Sigmoid colon (tissue), 7 donors: Measurements from ENCODE around the gene PRDX5. TPM values are rescaled to one million over a fixed set of nuclear protein-coding genes. Genes with fewer than 3 reads are reported as not detected.

Experiments used
- DNase-seq: peaks from one replicate; pipeline ENCODE4 v3.0.0-alpha.2; 2019
- H3K27ac ChIP-seq, 4 donors: fragments of 200-600 bp; sonication (generic); one replicate each; pipeline ENCODE4 v1.5.1; 2016 to 2019; ENCODE audit warnings: mild to moderate bottlenecking in 1 of 4
- H3K27me3 ChIP-seq, 3 donors: fragments of 200-600 bp; sonication (generic); one replicate each; pipeline ENCODE4 v1.5.1; 2019; ENCODE audit warnings: mild to moderate bottlenecking in 1 of 3
- H3K36me3 ChIP-seq, 4 donors: fragments of 200-600 bp; sonication (generic); one replicate each; pipeline ENCODE4 v1.5.1; 2016 to 2019
- H3K4me1 ChIP-seq, 4 donors: fragments of 200-600 bp; sonication (generic); one replicate each; pipeline ENCODE4 v1.5.1; 2017 to 2019
- H3K4me3 ChIP-seq, 4 donors: fragments of 200-600 bp; sonication (generic); one replicate each; pipeline ENCODE4 v1.5.1; 2017 to 2019; ENCODE audit warnings: mild to moderate bottlenecking in 2 of 4, moderate library complexity in 1 of 4
- H3K9me3 ChIP-seq, 4 donors: fragments of 200-600 bp in 3 of 4; sonication (generic) in 3 of 4; one replicate each; pipeline versions ENCODE4 v1.5.1 to v1.6.1; 2013 to 2019
- EP300 ChIP-seq, 4 donors: sonication (generic); formaldehyde crosslinking; IDR thresholded peaks; one replicate each; pipeline ENCODE4 v1.6.1; 2017; ENCODE audit warnings: antibody characterized with exemption in 4 of 4
- POLR2A ChIP-seq, 2 donors: fragments of 450-650 bp; IDR thresholded peaks; one replicate each; pipeline ENCODE4 v1.6.1; 2016; ENCODE audit warnings: antibody characterized with exemption in 2 of 2, mild to moderate bottlenecking in 2 of 2, moderate library complexity in 2 of 2
- POLR2AphosphoS5 ChIP-seq, 4 donors: sonication (generic); formaldehyde crosslinking; IDR thresholded peaks; one replicate each; pipeline ENCODE4 v1.6.1; 2017; ENCODE audit warnings: antibody characterized with exemption in 4 of 4
- WGBS, 2 donors: extraction: QIAGEN DNeasy Blood & Tissue Kit; methylation state at CpG; one replicate each; pipeline ENCODE4 v1.1.7; 2013; 5-methylcytosine and 5-hydroxymethylcytosine counted together
- intact Hi-C: fragments of 100-400 bp; cut with DNase I; formaldehyde crosslinking; loops from one replicate; pipeline ENCODE4 v1.15.1; 2023
- polyA plus RNA-seq, 3 donors: library from polyadenylated mRNA; stranded (reverse); fragments of 200-250 nt; gene quantifications; one replicate each; pipeline ENCODE4 v1.2.3, GENCODE V29; 2013
- total RNA-seq, 4 donors: library from RNA; depleted of rRNA; stranded (reverse); fragments of >200 nt; gene quantifications; one replicate each; pipeline ENCODE4 v1.1.0, GENCODE V29; 2016
- TF ChIP-seq, protein P1 (sequence below), 4 experiments: fragments of 450-650 bp in 3 of 4; fragments of 200-600 bp in 1 of 4; IDR thresholded peaks; one replicate each; pipeline ENCODE4 v1.5.1; 2016 to 2019; ENCODE audit warnings: antibody characterized with exemption in 4 of 4, mild to moderate bottlenecking in 3 of 4, moderate library complexity in 2 of 4
- donor health status: healthy with polysubstance abuse.
- donor health status: Bipolar disorder and iron deficiency.
- donor health status: healthy.

Gene PRDX5
- total and polyA plus RNA-seq, 7 donors, result 169 to 1,045 (median 269) TPM

- WGBS, 2 donors, result 85 to 87% methylated on average over 13 of the region's 13 CpGs
- intact Hi-C loops, result loop anchor here (1.0 to 5.0 kb wide), 2 partner anchors 56 to 99 kb away; partner anchors contain the start of gene PPP1R14B
- no peak for TF ChIP-seq POLR2A (IDR thresholded peaks at IDR 0.05)
- TF ChIP-seq POLR2AphosphoS5 (IDR thresholded peaks at IDR 0.05), result no peak
- TF ChIP-seq, protein P1, sequence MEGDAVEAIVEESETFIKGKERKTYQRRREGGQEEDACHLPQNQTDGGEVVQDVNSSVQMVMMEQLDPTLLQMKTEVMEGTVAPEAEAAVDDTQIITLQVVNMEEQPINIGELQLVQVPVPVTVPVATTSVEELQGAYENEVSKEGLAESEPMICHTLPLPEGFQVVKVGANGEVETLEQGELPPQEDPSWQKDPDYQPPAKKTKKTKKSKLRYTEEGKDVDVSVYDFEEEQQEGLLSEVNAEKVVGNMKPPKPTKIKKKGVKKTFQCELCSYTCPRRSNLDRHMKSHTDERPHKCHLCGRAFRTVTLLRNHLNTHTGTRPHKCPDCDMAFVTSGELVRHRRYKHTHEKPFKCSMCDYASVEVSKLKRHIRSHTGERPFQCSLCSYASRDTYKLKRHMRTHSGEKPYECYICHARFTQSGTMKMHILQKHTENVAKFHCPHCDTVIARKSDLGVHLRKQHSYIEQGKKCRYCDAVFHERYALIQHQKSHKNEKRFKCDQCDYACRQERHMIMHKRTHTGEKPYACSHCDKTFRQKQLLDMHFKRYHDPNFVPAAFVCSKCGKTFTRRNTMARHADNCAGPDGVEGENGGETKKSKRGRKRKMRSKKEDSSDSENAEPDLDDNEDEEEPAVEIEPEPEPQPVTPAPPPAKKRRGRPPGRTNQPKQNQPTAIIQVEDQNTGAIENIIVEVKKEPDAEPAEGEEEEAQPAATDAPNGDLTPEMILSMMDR (IDR thresholded peaks at IDR 0.05), result no peak
- H3K27me3 ChIP-seq, result peaks cover 17 to 52% (median 37%) of the 10 kb centered on the region in 3 donors
- no peak for DNase-seq
- H3K27ac ChIP-seq, result peak overlapping the region; percentile 87 to 97 (median 96)
- no peaks in the 10 kb centered on the region for H3K36me3 ChIP-seq
- no peaks in the 10 kb centered on the region for H3K9me3 ChIP-seq
- peak overlapping the region in 2 of 4 donors; percentile 89 to 91 for H3K4me3 ChIP-seq
- peaks cover 0 to 55% (median 50%) of the 10 kb centered on the region in 4 donors for H3K4me1 ChIP-seq
Measured at GRCh38 chr11:64303109-64304031, 14.6 kb upstream of the PRDX5 start.

DNA sequence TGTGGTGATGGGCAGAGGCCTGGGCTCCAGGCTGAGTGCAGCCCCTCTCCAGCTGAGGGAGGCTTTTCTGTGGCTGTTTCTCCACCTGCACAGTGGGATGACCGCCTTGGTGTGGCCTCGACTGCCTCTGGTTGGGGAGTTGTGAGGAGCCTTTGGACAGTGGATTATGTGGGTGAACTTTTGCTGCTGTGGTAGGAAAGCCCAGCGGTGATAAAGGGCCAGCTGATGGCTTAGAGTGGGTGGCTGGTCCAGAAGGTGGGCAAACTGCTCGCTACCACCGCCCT, 13.9 kb upstream of the PRDX5 start:
- H3K4me1 ChIP-seq, result peaks cover 0 to 53% (median 48%) of the 10 kb centered on the region in 4 donors
- DNase-seq, result peak; percentile 66
- H3K27me3 ChIP-seq, result peaks cover 11 to 46% (median 31%) of the 10 kb centered on the region in 3 donors
- 49 to 55% methylated on average over 5 of the region's 5 CpGs for WGBS, 2 donors
- H3K4me3 ChIP-seq, result peak overlapping the region; percentile 53 to 91 (median 84)
- H3K36me3 ChIP-seq, result no peaks in the 10 kb centered on the region
- TF ChIP-seq POLR2AphosphoS5 (IDR thresholded peaks at IDR 0.05), result no peak
- no peak for TF ChIP-seq EP300 (IDR thresholded peaks at IDR 0.05)
- TF ChIP-seq POLR2A (IDR thresholded peaks at IDR 0.05), result no peak
- TF ChIP-seq, protein P1 (IDR thresholded peaks at IDR 0.05), result no peak
- peak overlapping the region; percentile 87 to 97 (median 96) for H3K27ac ChIP-seq
- no peaks in the 10 kb centered on the region for H3K9me3 ChIP-seq
- intact Hi-C loops, result loop anchor here (1.0 to 5.0 kb wide), 2 partner anchors 57 to 100 kb away; partner anchors contain the start of gene PPP1R14B

- TF ChIP-seq POLR2AphosphoS5 (IDR thresholded peaks at IDR 0.05) (peak in 2 of 4 donors; percentile 13 to 50), POLR2A (IDR thresholded peaks at IDR 0.05) (no peak), EP300 (IDR thresholded peaks at IDR 0.05) (no peak)
- TF ChIP-seq, protein P1 (IDR thresholded peaks at IDR 0.05), result peak; percentile 85 to 97 (median 91)
- H3K4me3 ChIP-seq, result peak overlapping the region; percentile 53 to 91 (median 84)
- peak; percentile 97 for DNase-seq
- H3K27me3 ChIP-seq, result peaks cover 9 to 40% (median 26%) of the 10 kb centered on the region in 3 donors
- no peaks in the 10 kb centered on the region for H3K9me3 ChIP-seq
- intact Hi-C loops, result loop anchor here (1.0 to 5.0 kb wide), 2 partner anchors 57 to 100 kb away; partner anchors contain the start of gene PPP1R14B
- H3K36me3 ChIP-seq, result no peaks in the 10 kb centered on the region
- H3K4me1 ChIP-seq, result peaks cover 0 to 47% (median 43%) of the 10 kb centered on the region in 4 donors
- 0 to 1% methylated on average over 46 of the region's 46 CpGs for WGBS, 2 donors
- H3K27ac ChIP-seq, result peak overlapping the region; percentile 87 to 97 (median 96)
Measured at GRCh38 chr11:64304316-64305072, 13.4 kb upstream of the PRDX5 start.

DNA sequence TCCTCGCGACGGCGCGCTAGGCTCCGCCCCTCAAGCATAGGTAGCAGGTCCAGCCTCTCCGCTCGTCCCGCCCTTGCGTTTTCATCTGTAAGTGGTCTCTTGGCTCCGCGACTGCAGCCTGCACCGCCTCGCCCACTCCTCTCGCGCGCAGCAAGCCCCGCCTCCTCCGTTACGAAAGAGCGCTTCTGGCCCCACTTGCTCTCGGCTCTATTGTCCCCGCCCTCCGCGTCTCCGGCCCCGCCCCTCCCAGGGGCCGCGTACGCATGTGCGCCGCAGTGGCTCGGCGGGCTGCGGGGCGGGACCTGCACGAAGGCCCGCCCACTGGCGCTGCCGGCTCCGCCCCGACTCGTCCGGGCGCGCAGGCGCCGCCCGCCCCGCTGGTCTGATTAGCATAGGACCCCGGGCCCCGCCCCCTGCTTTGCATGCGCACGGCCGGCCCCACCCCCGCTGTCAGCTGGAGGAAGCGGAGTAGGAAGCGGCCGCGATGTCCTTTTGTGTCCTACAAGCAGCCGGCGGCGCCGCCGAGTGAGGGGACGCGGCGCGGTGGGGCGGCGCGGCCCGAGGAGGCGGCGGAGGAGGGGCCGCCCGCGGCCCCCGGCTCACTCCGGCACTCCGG, 12.7 kb upstream of the PRDX5 start, which contains the start of gene ESRRA:
ESRRA (plus strand) TSS at position 450 of the 616 bp plus-strand sequence. CDS start 1,656 bp downstream, outside the sequence.
- Histone ChIP-seq H3K4me1 (peaks cover 0 to 40% (median 36%) of the 10 kb centered on the region in 4 donors), H3K27ac (peak within 1 kb of the TSS; percentile 87 to 97 (median 96)), H3K36me3 (no peaks in the 10 kb centered on the region), H3K9me3 (no peaks in the 10 kb centered on the region), H3K27me3 (peaks cover 6 to 34% (median 19%) of the 10 kb centered on the region in 3 donors), H3K4me3 (peak within 1 kb of the TSS; percentile 68 to 91 (median 84))
- TF ChIP-seq EP300 (IDR thresholded peaks at IDR 0.05) (no peak), POLR2A (IDR thresholded peaks at IDR 0.05) (peak in 1 of 2 donors; percentile 24), POLR2AphosphoS5 (IDR thresholded peaks at IDR 0.05) (peak; percentile 83 to 89 (median 88))
- TF ChIP-seq, protein P1 (IDR thresholded peaks at IDR 0.05), result no peak
- peak; percentile 100 for DNase-seq
- intact Hi-C loops, result no loop called here
- 0% methylated on average over 81 of the region's 81 CpGs for WGBS, 2 donors
